H1 (cell line): ENCODE results near the gene AQP7. TPM values are rescaled to one million over a fixed set of nuclear protein-coding genes. Genes with fewer than 3 reads are reported as not detected.

Experiments
- CTCF ChIA-PET: fragments of 300-600 bp; sonication (Branson Sonifier 250); formaldehyde crosslinking; loops from one replicate; lab custom pipeline; 2021; ENCODE audit not compliant: partially characterized antibody; lab: Charles Lee
- POLR2A ChIA-PET: fragments of 300-600 bp; sonication (Branson Sonifier 250); formaldehyde crosslinking; loops from one replicate; lab custom pipeline; 2021; ENCODE audit warnings: inconsistent platforms; ENCODE audit not compliant: partially characterized antibody; lab: Charles Lee
- DNase-seq, 2 experiments: peaks; one replicate each; pipeline versions ENCODE4 v3.0.0 to v3.0.0-alpha.2; 2010 to 2022; ENCODE audit warnings: low spot score in 2 of 2, low read depth in 1 of 2, mixed read lengths in 1 of 2
- FAIRE-seq: peaks from 2 replicates; lab custom pipeline; 2011; peaks lifted over from hg19 to GRCh38; lab: Jason Lieb, UNC
- H2AFZ ChIP-seq: 2 replicates; pipeline ENCODE4 v1.8.1; 2012; ENCODE audit warnings: low read length, inconsistent platforms
- H2AK5ac ChIP-seq: 2 replicates; pipeline ENCODE4 v1.6.1; 2013; ENCODE audit warnings: low read depth, low read length
- H2BK120ac ChIP-seq: replicated peaks from 2 replicates; pipeline ENCODE3; 2013; ENCODE audit warnings: low read depth, low read length, inconsistent platforms
- H2BK12ac ChIP-seq: 2 replicates; pipeline ENCODE4 v1.6.1; 2013; ENCODE audit warnings: low read depth, low read length
- H2BK15ac ChIP-seq: 2 replicates; pipeline ENCODE4 v1.6.1; 2013; ENCODE audit warnings: low read length
- H2BK20ac ChIP-seq: 2 replicates; pipeline ENCODE4 v1.6.1; 2013; ENCODE audit warnings: low read length
- H2BK5ac ChIP-seq: 2 replicates; pipeline ENCODE4 v1.6.1; 2013; ENCODE audit warnings: low read depth, low read length
- H3K14ac ChIP-seq: 2 replicates; pipeline ENCODE4 v1.6.1; 2013; ENCODE audit warnings: inconsistent platforms; ENCODE audit not compliant: insufficient read length
- H3K18ac ChIP-seq: 2 replicates; pipeline ENCODE4 v1.6.1; 2013; ENCODE audit warnings: low read length; ENCODE audit errors: extremely low read depth
- H3K23ac ChIP-seq: 2 replicates; pipeline ENCODE4 v1.6.1; 2013; ENCODE audit warnings: inconsistent platforms; ENCODE audit not compliant: insufficient read length
- H3K23me2 ChIP-seq: 2 replicates; pipeline ENCODE4 v1.6.1; 2013; ENCODE audit warnings: low read depth, low read length
- H3K27ac ChIP-seq: 2 replicates; pipeline ENCODE4 v1.6.1; 2011; ENCODE audit warnings: low read depth, low read length, inconsistent platforms
- H3K27me3 ChIP-seq, 4 experiments: replicated peaks in 1 of 4; 1 replicate in 1 of 4; 2 replicates in 3 of 4; pipeline versions ENCODE4 v1.6.1 to v1.8.1; 2011 to 2013; ENCODE audit warnings: low read length in 3 of 4, mild to moderate bottlenecking in 3 of 4, inconsistent platforms in 2 of 4, mixed read lengths in 2 of 4, moderate library complexity in 1 of 4; ENCODE audit not compliant: control insufficient read depth in 3 of 4, insufficient read depth in 3 of 4; ENCODE audit errors: extremely low read depth in 1 of 4
- H3K36me3 ChIP-seq, 4 experiments: 2 replicates each; pipeline versions ENCODE4 v1.6.1 to v1.8.1; 2011 to 2013; ENCODE audit warnings: mild to moderate bottlenecking in 4 of 4, low read length in 3 of 4, moderate library complexity in 2 of 4, control low read depth in 1 of 4, inconsistent platforms in 1 of 4; ENCODE audit not compliant: insufficient read depth in 4 of 4, control insufficient read depth in 2 of 4
- H3K4ac ChIP-seq: replicated peaks from 2 replicates; pipeline ENCODE3; 2013; ENCODE audit warnings: low read length, low read depth, mixed read lengths, inconsistent platforms; ENCODE audit not compliant: insufficient read length
- H3K4me1 ChIP-seq, 4 experiments: replicated peaks in 1 of 4; 1 replicate in 1 of 4; 2 replicates in 3 of 4; pipeline versions ENCODE4 v1.6.1 to v1.8.1; 2011 to 2013; ENCODE audit warnings: low read length in 3 of 4, inconsistent platforms in 2 of 4, mixed read lengths in 1 of 4; ENCODE audit not compliant: insufficient read depth in 4 of 4, control insufficient read depth in 3 of 4
- H3K4me2 ChIP-seq, 2 experiments: 2 replicates each; pipeline versions ENCODE4 v1.6.1 to v1.8.1; 2011 to 2013; ENCODE audit warnings: low read depth in 2 of 2, low read length in 2 of 2, control low read depth in 1 of 2, inconsistent platforms in 1 of 2, mild to moderate bottlenecking in 1 of 2; ENCODE audit not compliant: insufficient read depth in 1 of 2
- H3K4me3 ChIP-seq, 4 experiments: fragments of 200-600, 300-600 bp in 1 of 4; sonication (generic), shearing (Covaris generic), sonication (Bioruptor Twin) in 1 of 4; 2 replicates each; pipeline versions ENCODE4 v1.5.1 to v1.8.1; 2011 to 2016; ENCODE audit warnings: low read length in 4 of 4, low read depth in 3 of 4, control low read depth in 2 of 4, inconsistent platforms in 2 of 4, mild to moderate bottlenecking in 2 of 4, mixed read lengths in 1 of 4, moderate library complexity in 1 of 4; ENCODE audit not compliant: insufficient read depth in 2 of 4; ENCODE audit errors: extremely low read depth in 1 of 4
- H3K56ac ChIP-seq: replicated peaks from 2 replicates; pipeline ENCODE3; 2013; ENCODE audit warnings: low read depth, mild to moderate bottlenecking, mixed read lengths, low read length, inconsistent platforms; ENCODE audit not compliant: insufficient read length
- H3K79me1 ChIP-seq: 2 replicates; pipeline ENCODE4 v1.6.1; 2013; ENCODE audit warnings: low read depth, low read length, control low read depth
- H3K79me2 ChIP-seq, 2 experiments: 2 replicates each; pipeline versions ENCODE4 v1.6.1 to v1.8.1; 2012 to 2013; ENCODE audit warnings: low read length in 2 of 2, mild to moderate bottlenecking in 2 of 2, inconsistent platforms in 1 of 2; ENCODE audit not compliant: insufficient read depth in 2 of 2, control insufficient read depth in 1 of 2
- H3K9ac ChIP-seq, 4 experiments: replicated peaks in 1 of 4; 1 replicate in 1 of 4; 2 replicates in 3 of 4; pipeline versions ENCODE4 v1.6.1 to v1.8.1; 2011 to 2013; ENCODE audit warnings: low read depth in 3 of 4, low read length in 3 of 4, control low read depth in 2 of 4, mild to moderate bottlenecking in 2 of 4, moderate library complexity in 2 of 4, inconsistent platforms in 1 of 4; ENCODE audit errors: extremely low read depth in 1 of 4
- H3K9me3 ChIP-seq, 2 experiments: 2 replicates each; pipeline versions ENCODE4 v1.6.1 to v1.8.1; 2012 to 2013; ENCODE audit warnings: mild to moderate bottlenecking in 2 of 2, moderate library complexity in 2 of 2, control low read depth in 1 of 2, inconsistent platforms in 1 of 2, low read depth in 1 of 2, low read length in 1 of 2, mixed read lengths in 1 of 2; ENCODE audit not compliant: insufficient read depth in 2 of 2
- H4K20me1 ChIP-seq, 2 experiments: replicated peaks in 1 of 2; 2 replicates each; pipeline versions ENCODE3 to v1.8.1; 2011 to 2013; ENCODE audit warnings: inconsistent platforms in 2 of 2, low read length in 2 of 2, mild to moderate bottlenecking in 1 of 2; ENCODE audit not compliant: insufficient read depth in 2 of 2, control insufficient read depth in 1 of 2
- H4K5ac ChIP-seq: 2 replicates; pipeline ENCODE4 v1.6.1; 2013; ENCODE audit warnings: low read length, low read depth, mixed read lengths, inconsistent platforms; ENCODE audit not compliant: insufficient read length
- H4K8ac ChIP-seq: 2 replicates; pipeline ENCODE4 v1.8.0; 2013; ENCODE audit warnings: mild to moderate bottlenecking, moderate library complexity, low read length, inconsistent platforms; ENCODE audit not compliant: insufficient read depth; ENCODE audit errors: extremely low read depth
- H4K91ac ChIP-seq: replicated peaks from 2 replicates; pipeline ENCODE3; 2013; ENCODE audit warnings: low read length, mixed read lengths, inconsistent platforms; ENCODE audit not compliant: insufficient read length
- CBX8 ChIP-seq: fragments of 300-800, 300-1000 bp; sonication (generic); IDR thresholded peaks from 2 replicates; pipeline ENCODE4 v1.7.1; 2016; ENCODE audit warnings: low read depth, low read length, borderline replicate concordance
- EZH2 ChIP-seq: fragments of 200-600 bp; sonication (generic); IDR thresholded peaks from 2 replicates; pipeline ENCODE4 v1.7.1; 2012; ENCODE audit warnings: low read depth, mild to moderate bottlenecking, moderate library complexity, low read length, inconsistent platforms; ENCODE audit not compliant: severe bottlenecking
- RXRA ChIP-seq: IDR thresholded peaks from 2 replicates; pipeline ENCODE4 v1.6.1; 2011; ENCODE audit warnings: low read depth, mild to moderate bottlenecking, low read length, moderate library complexity; ENCODE audit not compliant: insufficient read depth
- WGBS, 2 experiments: shearing (Covaris generic) in 1 of 2; methylation state at CpG; one replicate each; pipeline versions ENCODE4 v1.1.6 to v1.1.7; 2013 to 2015; ENCODE audit warnings: low lambda C conversion rate in 2 of 2, mixed read lengths in 2 of 2, inconsistent platforms in 1 of 2, low coverage in 1 of 2, missing lambda C conversion rate in 1 of 2; ENCODE audit not compliant: insufficient replicate concordance in 2 of 2, insufficient coverage in 1 of 2, insufficient read length in 1 of 2; ENCODE audit errors: extremely low coverage in 1 of 2, missing lambda C conversion rate in 1 of 2; 5-methylcytosine and 5-hydroxymethylcytosine counted together
- polyA plus RNA-seq, 7 experiments: library from polyadenylated mRNA; depleted of rRNA in 3 of 7; stranded (reverse) in 5 of 7; unstranded in 2 of 7; fragments of >200 nt in 5 of 7; fragments of 200-250 nt in 2 of 7; gene quantifications; 1 replicate in 5 of 7; 2 replicates in 1 of 7; 4 replicates in 1 of 7; pipeline versions ENCODE4 v1.2.1 to v1.2.3, GENCODE V29; 2011 to 2013; ENCODE audit warnings: missing spikeins in 2 of 7, mixed read lengths in 2 of 7
- total RNA-seq: library from RNA; stranded (reverse); fragmentation: NEBNext Ultra II Directional; extraction: Animal tissue kit (Norgen Biotek cat#: 25700); gene quantifications from 2 replicates; pipeline ENCODE4 v1.2.1, GENCODE V29; 2021
- TF ChIP-seq, protein P1 (sequence below): IDR thresholded peaks from 2 replicates; pipeline ENCODE4 v1.6.1; 2012; ENCODE audit warnings: inconsistent platforms

The AQP7 gene
- total and polyA plus RNA-seq, 2 of the 8 experiments (the other 6 are each of a cell fraction or from before 2014, with no cell fraction given): not detected

DNA sequence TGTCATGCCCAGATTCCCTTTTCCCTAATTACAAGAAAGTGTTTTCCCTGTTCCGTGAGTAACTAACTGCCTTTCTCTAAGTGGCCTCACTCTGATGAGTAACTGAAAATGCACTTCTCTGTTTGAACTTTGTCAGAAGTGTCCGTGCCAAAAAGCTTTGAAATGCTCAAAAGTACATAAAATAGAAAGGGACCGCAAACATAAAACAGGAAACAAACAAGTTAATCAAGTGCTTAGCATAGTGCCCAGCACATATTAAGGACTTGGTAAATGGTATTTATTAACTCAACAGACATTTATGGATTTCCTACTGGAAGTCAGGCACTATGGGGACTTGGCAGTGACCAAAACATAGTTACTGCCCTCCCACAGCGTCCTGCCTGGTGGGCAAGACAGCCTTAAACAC is 22.8 kb upstream of the AQP7 start:
- no peaks in the 10 kb centered on the region; a peak in 1 of 7 replicates for H3K27me3 ChIP-seq
- H3K23me2 ChIP-seq: no peaks in the 10 kb centered on the region; the same call in 1 of the 2 replicates
- H2AFZ ChIP-seq: no peak overlapping the region; the same call in 1 of the 2 replicates
- no peak overlapping the region for H2AK5ac ChIP-seq
- no peak overlapping the region for H2BK12ac ChIP-seq
- H3K4me2 ChIP-seq: no peak overlapping the region
- H3K27ac ChIP-seq: no peak overlapping the region
- H2BK5ac ChIP-seq: no peak overlapping the region
- no peak overlapping the region for H4K5ac ChIP-seq
- peaks cover 0 to 2% (median 0%) of the 10 kb centered on the region in 4 experiments; a peak in 1 of 7 replicates for H3K4me1 ChIP-seq
- no peak overlapping the region for H2BK120ac ChIP-seq
- no peak overlapping the region for H3K23ac ChIP-seq
- no peak overlapping the region for H3K4me3 ChIP-seq
- no peak overlapping the region for H3K56ac ChIP-seq
- CTCF ChIA-PET: interaction anchor here (0.6 kb wide), 1 partner anchor 33 kb away, joined by 3 read pairs; no protein-coding TSS in a partner anchor
- 84% methylated on average over 4 of the region's 4 CpGs; no CpG with 5 or more reads in 1 of the 2 experiments for WGBS, 2 experiments
- no peak overlapping the region for H3K14ac ChIP-seq
- no peak overlapping the region for H4K91ac ChIP-seq
- TF ChIP-seq RXRA: no peak
- TF ChIP-seq CBX8: no peak
- TF ChIP-seq, protein P1, sequence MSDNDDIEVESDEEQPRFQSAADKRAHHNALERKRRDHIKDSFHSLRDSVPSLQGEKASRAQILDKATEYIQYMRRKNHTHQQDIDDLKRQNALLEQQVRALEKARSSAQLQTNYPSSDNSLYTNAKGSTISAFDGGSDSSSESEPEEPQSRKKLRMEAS: no peak
- TF ChIP-seq EZH2: no peak
- no peaks in the 10 kb centered on the region for H3K9me3 ChIP-seq
- H3K4ac ChIP-seq: no peak overlapping the region
- H3K79me1 ChIP-seq: no peaks in the 10 kb centered on the region
- no peak overlapping the region for H4K8ac ChIP-seq
- no peak for DNase-seq
- H3K36me3 ChIP-seq: no peaks in the 10 kb centered on the region
- H3K9ac ChIP-seq: no peak overlapping the region
- POLR2A ChIA-PET: interaction anchor here (0.7 kb wide), 1 partner anchor 29 kb away, joined by 3 read pairs; no protein-coding TSS in a partner anchor
- FAIRE-seq: no peak
- H4K20me1 ChIP-seq: no peaks in the 10 kb centered on the region
- H3K79me2 ChIP-seq: no peaks in the 10 kb centered on the region
- no peak overlapping the region for H2BK20ac ChIP-seq
- no peak overlapping the region for H2BK15ac ChIP-seq
- H3K18ac ChIP-seq: no peak overlapping the region
